A549 (cell line): ENCODE data around the gene ZNF814. TPM values are rescaled to one million over a fixed set of nuclear protein-coding genes. Genes with fewer than 3 reads are reported as not detected.
"Not testable (repeated sequence)": the region's sequence is repeated elsewhere in the genome, so short reads cannot be mapped to it uniquely, and the experiment has no call there.

ENCODE experiments used
- ATAC-seq, 2 experiments: fragments of 200-7000 bp in 1 of 2; fragments of >200 bp in 1 of 2; cut with Nextera tagmentation in 1 of 2; cut with Tn5 transposase in 1 of 2; 3 replicates each; pipeline versions ENCODE4 v1.8.0 to v1.9.1; 2018 to 2020; ENCODE audit warnings: mild to moderate bottlenecking in 1 of 2, moderate library complexity in 1 of 2
- CTCF ChIA-PET: fragments of 300-600 bp; sonication (Branson Sonifier 250); formaldehyde crosslinking; extraction: SDS; loops from one replicate; lab custom pipeline; 2021; ENCODE audit warnings: antibody characterized with exemption, inconsistent platforms; lab: Yijun Ruan, JAX
- POLR2A ChIA-PET: fragments of 350-600 bp; formaldehyde crosslinking; extraction: SDS; loops from one replicate; lab custom pipeline; 2021; ENCODE audit warnings: antibody characterized with exemption, inconsistent platforms; lab: Yijun Ruan, JAX
- DNase-seq, 2 experiments: peaks; one replicate each; pipeline versions ENCODE4 v3.0.0 to v3.0.0-alpha.2; 2011 to 2016; ENCODE audit warnings: low read depth in 1 of 2, low spot score in 1 of 2
- FAIRE-seq: peaks from 2 replicates; lab custom pipeline; 2011; peaks lifted over from hg19 to GRCh38; lab: Jason Lieb, UNC
- H3K27ac ChIP-seq, 2 experiments: fragments of >200 bp; sonication (Bioruptor Twin); formaldehyde crosslinking; 3 replicates each; pipeline ENCODE4 v1.5.1; 2016 to 2017
- H3K4me1 ChIP-seq: fragments of >200 bp; sonication (Bioruptor Twin); formaldehyde crosslinking; 3 replicates; pipeline ENCODE4 v1.6.1; 2016
- H3K4me2 ChIP-seq: fragments of >200 bp; sonication (Bioruptor Twin); formaldehyde crosslinking; 3 replicates; pipeline ENCODE4 v1.6.1; 2016
- H3K4me3 ChIP-seq: fragments of >200 bp; sonication (Bioruptor Twin); formaldehyde crosslinking; 3 replicates; pipeline ENCODE4 v1.5.1; 2016
- H3K9me3 ChIP-seq: fragments of >200 bp; sonication (Bioruptor Twin); formaldehyde crosslinking; 3 replicates; pipeline ENCODE4 v1.6.1; 2016
- BCL3 ChIP-seq: fragments of >200 bp; sonication (Bioruptor Twin); formaldehyde crosslinking; IDR thresholded peaks from 3 replicates; pipeline ENCODE4 v1.6.1; 2016
- CBX2 ChIP-seq: fragments of 200-600 bp; sonication (generic); IDR thresholded peaks from 2 replicates; pipeline ENCODE4 v1.6.1; 2016; ENCODE audit warnings: low read depth, mild to moderate bottlenecking, borderline replicate concordance
- EHMT2 ChIP-seq: fragments of 200-600 bp; sonication (generic); IDR thresholded peaks from 2 replicates; pipeline ENCODE4 v1.6.1; 2016; ENCODE audit warnings: antibody characterized with exemption, low read depth, mild to moderate bottlenecking, moderate library complexity
- EP300 ChIP-seq, 2 experiments: fragments of >200 bp; sonication (Bioruptor Twin); formaldehyde crosslinking; IDR thresholded peaks; 2 replicates in 1 of 2; 3 replicates in 1 of 2; pipeline ENCODE4 v1.6.1; 2016 to 2017
- GATA3 ChIP-seq: IDR thresholded peaks from 2 replicates; pipeline ENCODE4 v1.6.1; 2012; ENCODE audit warnings: borderline replicate concordance
- HOXA7 ChIP-seq: fragments of 250-450 bp; sonication (Bioruptor Pico); IDR thresholded peaks from 2 replicates; pipeline ENCODE4 v1.5.0; 2020; ENCODE audit warnings: mild to moderate bottlenecking, moderate library complexity
- HOXB5 ChIP-seq: fragments of 250-450 bp; sonication (Bioruptor Pico); IDR thresholded peaks from 2 replicates; pipeline ENCODE4 v1.5.0; 2020; ENCODE audit warnings: mild to moderate bottlenecking, moderate library complexity
- JUNB ChIP-seq: fragments of >200 bp; sonication (Bioruptor Twin); formaldehyde crosslinking; IDR thresholded peaks from 2 replicates; pipeline ENCODE4 v1.6.1; 2016
- KDM5A ChIP-seq: fragments of 200-600 bp; sonication (generic); IDR thresholded peaks from 2 replicates; pipeline ENCODE4 v1.6.1; 2016; ENCODE audit warnings: antibody characterized with exemption, mild to moderate bottlenecking
- MAX ChIP-seq: IDR thresholded peaks from 2 replicates; pipeline ENCODE4 v1.6.1; 2012
- NFE2L2 ChIP-seq: fragments of 150-350 bp; conservative IDR thresholded peaks from 2 replicates; pipeline ENCODE4 v1.6.1; 2014; ENCODE audit warnings: low read length
- PBX3 ChIP-seq: IDR thresholded peaks from 2 replicates; pipeline ENCODE4 v1.6.1; 2012
- RAD21 ChIP-seq, 2 experiments: fragments of >200 bp in 1 of 2; sonication (Bioruptor Twin) in 1 of 2; formaldehyde crosslinking in 1 of 2; IDR thresholded peaks in 1 of 2; conservative IDR thresholded peaks in 1 of 2; 2 replicates in 1 of 2; 3 replicates in 1 of 2; pipeline ENCODE4 v1.6.1; 2012 to 2018; ENCODE audit warnings: inconsistent platforms in 1 of 2
- RARB ChIP-seq: fragments of 250-450 bp; sonication (Bioruptor Pico); IDR thresholded peaks from 2 replicates; pipeline ENCODE4 v1.8.0; 2021; ENCODE audit warnings: mild to moderate bottlenecking, moderate library complexity
- RFX5 ChIP-seq: fragments of 450-650 bp; IDR thresholded peaks from 2 replicates; pipeline ENCODE4 v1.7.1; 2014; ENCODE audit warnings: antibody characterized with exemption, mild to moderate bottlenecking, moderate library complexity
- RNF2 ChIP-seq: fragments of 200-600 bp; sonication (generic); IDR thresholded peaks from 2 replicates; pipeline ENCODE4 v1.6.1; 2016; ENCODE audit warnings: low read depth, mild to moderate bottlenecking, antibody characterized with exemption, moderate library complexity, borderline replicate concordance
- TP53 ChIP-seq: fragments of 250-450 bp; sonication (Bioruptor Pico); IDR thresholded peaks from 2 replicates; pipeline ENCODE4 v1.5.0; 2021; ENCODE audit warnings: mild to moderate bottlenecking, moderate library complexity
- ZC3H11A ChIP-seq: fragments of 450-650 bp; IDR thresholded peaks from 2 replicates; pipeline ENCODE4 v1.6.1; 2014; ENCODE audit warnings: antibody characterized with exemption, mild to moderate bottlenecking
- WGBS: methylation state at CpG from one replicate; pipeline ENCODE4 v1.1.6; 2017; ENCODE audit errors: missing lambda C conversion rate; 5-methylcytosine and 5-hydroxymethylcytosine counted together
- polyA plus RNA-seq, 4 experiments: library from polyadenylated mRNA; depleted of rRNA in 3 of 4; stranded (reverse); fragments of >200 nt; fragmentation: RNase III in 1 of 4; extraction: RNeasy Plus Mini Kit Qiagen cat#74134 plus additional on column Dnase treatment in 1 of 4; gene quantifications; 2 replicates in 3 of 4; 3 replicates in 1 of 4; pipeline ENCODE4 v1.2.3, GENCODE V29; 2011 to 2017
- TF ChIP-seq, protein P1 (sequence below): fragments of 450-650 bp; IDR thresholded peaks from 2 replicates; pipeline ENCODE4 v1.6.1; 2014; ENCODE audit warnings: antibody characterized with exemption

Gene ZNF814
- polyA plus RNA-seq, 2 of the 4 experiments (the other 2 are of a cell fraction) = 2.1 to 5.5 TPM

DNA sequence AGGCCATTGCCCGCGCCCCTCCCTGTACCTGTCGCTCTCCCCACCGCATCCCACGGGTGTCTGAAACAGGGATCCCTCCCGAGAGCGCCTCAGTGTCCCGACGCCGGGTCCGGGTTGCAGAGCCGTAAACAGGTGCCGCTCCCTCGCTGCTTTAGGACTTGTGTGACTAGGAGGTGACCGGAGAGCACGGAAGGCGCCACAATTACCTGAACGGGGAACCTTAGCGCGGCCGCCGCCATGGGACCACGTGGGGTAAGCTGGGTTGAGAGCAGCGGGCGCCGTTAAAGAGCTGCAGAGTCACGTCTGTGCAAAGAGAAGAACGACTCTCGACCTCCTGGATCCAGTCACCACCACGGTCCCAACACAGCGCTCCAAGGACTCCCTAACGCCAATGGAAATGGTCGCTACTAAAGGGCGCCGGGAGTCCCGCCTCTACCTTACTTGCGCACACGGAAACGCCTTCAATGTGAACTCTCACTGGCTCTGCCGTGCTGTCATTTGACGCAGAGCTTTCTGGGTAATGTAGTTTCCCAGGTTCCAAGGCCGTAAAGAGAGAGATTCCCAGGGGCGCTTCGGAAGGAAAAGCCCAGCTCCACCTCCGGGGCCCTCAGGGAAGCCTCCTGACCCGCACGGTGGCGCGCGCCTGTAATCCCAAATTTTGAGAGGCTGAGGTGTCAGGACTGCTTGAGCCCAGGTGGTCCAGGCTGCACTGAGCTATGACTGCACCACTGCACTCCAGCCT lies 74.2 kb downstream of the ZNF814 start, which contains the start of gene ZNF552 (continued):
- TF ChIP-seq MAX (peak; percentile 45; the same call in 1 of the 2 replicates), BCL3 (peak; percentile 80; the same call in 1 of the 3 replicates)
- TF ChIP-seq, all 56 proteins: peak for 7

GRCh38 chr19:57813919-57814504 lies 74.8 kb downstream of the ZNF814 start:
- Histone ChIP-seq H3K4me3 (peak overlapping the region; percentile 82), H3K9me3 (peaks cover 18% of the 10 kb centered on the region), H3K4me1 (no peaks in the 10 kb centered on the region), H3K27ac (peak overlapping the region; percentile 79 to 90), H3K4me2 (peak overlapping the region; percentile 97)
- no peak for FAIRE-seq
- ChIA-PET CTCF (interaction anchor here (0.6 kb wide), 1 partner anchor 257 kb away, joined by 3 read pairs; no protein-coding TSS in a partner anchor), POLR2A (interaction anchor here (1.5 kb wide), 1 partner anchor 132 kb away, joined by 6 read pairs; the partner anchor contains the start of gene ZNF551)
- peak; percentile 9 to 19; a peak in 3 of 6 replicates for ATAC-seq
- WGBS = 35% methylated on average over 13 of the region's 13 CpGs
- TF ChIP-seq RFX5 = no peak
- no peak for TF ChIP-seq ZC3H11A
- TF ChIP-seq JUNB = no peak
- no peak for TF ChIP-seq HOXB5 (CRISPR knock-in tag)
- no peak for TF ChIP-seq EHMT2
- no peak for TF ChIP-seq BCL3
- TF ChIP-seq TP53 (CRISPR knock-in tag) = no peak
- TF ChIP-seq NFE2L2 = no peak
- peak in 1 of 2 experiments; percentile 17 for DNase-seq

DNA sequence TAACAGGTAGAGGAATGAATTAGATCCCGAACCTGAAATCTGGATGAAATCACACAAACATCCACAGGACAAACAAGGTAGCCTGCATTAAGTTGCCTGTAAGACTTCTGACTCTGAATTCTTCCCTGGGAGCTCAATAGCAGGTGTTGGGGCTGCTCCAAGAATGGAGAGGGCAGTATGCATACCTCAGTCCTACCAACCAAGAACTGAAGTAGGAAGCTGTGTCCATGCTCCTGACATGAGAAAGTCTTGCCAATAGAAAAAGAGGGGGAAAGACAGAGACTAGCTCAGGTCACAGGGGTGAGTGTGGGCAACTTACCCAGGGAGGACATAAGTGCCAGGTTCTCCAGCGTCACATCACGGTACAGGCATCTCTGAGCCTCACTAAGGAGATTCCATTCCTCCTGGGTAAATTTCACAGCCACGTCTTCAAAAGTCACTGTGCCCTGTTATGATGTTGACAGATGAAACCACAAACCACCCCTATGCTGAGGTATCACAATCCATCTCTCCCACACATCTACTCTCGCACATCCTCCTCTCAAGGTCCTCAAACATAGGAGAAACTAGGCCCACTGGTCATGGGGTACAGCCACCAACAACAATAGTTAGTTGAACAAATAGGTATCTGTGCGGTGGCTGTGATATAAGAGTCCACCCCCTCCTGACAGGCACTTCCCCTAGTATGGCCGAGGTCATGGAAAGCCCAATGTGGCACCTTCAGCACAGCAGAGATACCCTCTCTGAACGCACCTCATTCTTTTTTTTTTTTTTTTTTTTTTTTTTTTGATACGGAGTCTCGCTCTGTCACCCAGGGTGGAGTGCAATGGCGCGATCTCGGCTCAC lies 75.6 kb downstream of the ZNF814 start:
- ATAC-seq, POLR2A ChIA-PET: not testable (repeated sequence)
- CTCF ChIA-PET = interaction anchor here (0.6 kb wide), 1 partner anchor 257 kb away, joined by 3 read pairs; no protein-coding TSS in a partner anchor

GRCh38 chr19:57812226-57812625 lies 76.6 kb downstream of the ZNF814 start:
- no peak for FAIRE-seq
- POLR2A ChIA-PET = no interaction called here
- no peaks in the 10 kb centered on the region for H3K4me1 ChIP-seq
- ATAC-seq = no peak
- TF ChIP-seq RAD21 (conservative IDR thresholded peaks at IDR 0.05 in 1 of 2, IDR thresholded peaks at IDR 0.05 in 1 of 2) = no peak
- no peak for TF ChIP-seq KDM5A
- TF ChIP-seq PBX3 = no peak
- no peak for TF ChIP-seq RFX5
- TF ChIP-seq CBX2 = no peak
- no peak for TF ChIP-seq GATA3
- TF ChIP-seq TP53 (CRISPR knock-in tag) = no peak
- no peak for TF ChIP-seq ZC3H11A
- no peak for TF ChIP-seq RARB
- no peak for TF ChIP-seq EP300 (IDR thresholded peaks at IDR 0.05)
- no peak for TF ChIP-seq HOXA7 (CRISPR knock-in tag)
- TF ChIP-seq, protein P1, sequence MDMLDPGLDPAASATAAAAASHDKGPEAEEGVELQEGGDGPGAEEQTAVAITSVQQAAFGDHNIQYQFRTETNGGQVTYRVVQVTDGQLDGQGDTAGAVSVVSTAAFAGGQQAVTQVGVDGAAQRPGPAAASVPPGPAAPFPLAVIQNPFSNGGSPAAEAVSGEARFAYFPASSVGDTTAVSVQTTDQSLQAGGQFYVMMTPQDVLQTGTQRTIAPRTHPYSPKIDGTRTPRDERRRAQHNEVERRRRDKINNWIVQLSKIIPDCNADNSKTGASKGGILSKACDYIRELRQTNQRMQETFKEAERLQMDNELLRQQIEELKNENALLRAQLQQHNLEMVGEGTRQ = no peak
- TF ChIP-seq RNF2 = no peak
- TF ChIP-seq, all 56 proteins: peak for 0
- CTCF ChIA-PET = no interaction called here
- H3K9me3 ChIP-seq = peaks cover 32% of the 10 kb centered on the region
- no peak overlapping the region for H3K4me3 ChIP-seq
- WGBS = 93% methylated on average over 3 of the region's 3 CpGs
- no peak overlapping the region for H3K27ac ChIP-seq
- no peak overlapping the region for H3K4me2 ChIP-seq
- DNase-seq = no peak

More for the DNA sequence above, 75.6 kb downstream of the ZNF814 start:
- H3K4me1 ChIP-seq, DNase-seq, H3K27ac ChIP-seq, FAIRE-seq: not testable (repeated sequence)
- H3K9me3 ChIP-seq = peaks cover 22% of the 10 kb centered on the region
- H3K4me2 ChIP-seq = peak overlapping the region; percentile 97
- 0 out of 3 replicates have a peak overlapping the region, but pooled peaks have one; percentile 82 for H3K4me3 ChIP-seq
- 95% methylated on average over 13 of the region's 13 CpGs for WGBS
